Mucosa of gallbladder (tissue), 1 donor: ENCODE results near the gene SRCIN1. TPM values are rescaled to one million over a fixed set of nuclear protein-coding genes. Genes with fewer than 3 reads are reported as not detected.
"Not testable (repeated sequence)": the region's sequence is repeated elsewhere in the genome, so short reads cannot be mapped to it uniquely, and the experiment has no call there.

Source experiments
- DNase-seq: peaks from one replicate; pipeline ENCODE4 v3.0.0-alpha.2; 2020; ENCODE audit warnings: low spot score
- total RNA-seq: library from RNA; stranded (reverse); gene quantifications from one replicate; pipeline ENCODE4 v1.2.1, GENCODE V29; 2021
- donor health status: DM: no; HTN: no; CAD: no.

The SRCIN1 gene, protein sequence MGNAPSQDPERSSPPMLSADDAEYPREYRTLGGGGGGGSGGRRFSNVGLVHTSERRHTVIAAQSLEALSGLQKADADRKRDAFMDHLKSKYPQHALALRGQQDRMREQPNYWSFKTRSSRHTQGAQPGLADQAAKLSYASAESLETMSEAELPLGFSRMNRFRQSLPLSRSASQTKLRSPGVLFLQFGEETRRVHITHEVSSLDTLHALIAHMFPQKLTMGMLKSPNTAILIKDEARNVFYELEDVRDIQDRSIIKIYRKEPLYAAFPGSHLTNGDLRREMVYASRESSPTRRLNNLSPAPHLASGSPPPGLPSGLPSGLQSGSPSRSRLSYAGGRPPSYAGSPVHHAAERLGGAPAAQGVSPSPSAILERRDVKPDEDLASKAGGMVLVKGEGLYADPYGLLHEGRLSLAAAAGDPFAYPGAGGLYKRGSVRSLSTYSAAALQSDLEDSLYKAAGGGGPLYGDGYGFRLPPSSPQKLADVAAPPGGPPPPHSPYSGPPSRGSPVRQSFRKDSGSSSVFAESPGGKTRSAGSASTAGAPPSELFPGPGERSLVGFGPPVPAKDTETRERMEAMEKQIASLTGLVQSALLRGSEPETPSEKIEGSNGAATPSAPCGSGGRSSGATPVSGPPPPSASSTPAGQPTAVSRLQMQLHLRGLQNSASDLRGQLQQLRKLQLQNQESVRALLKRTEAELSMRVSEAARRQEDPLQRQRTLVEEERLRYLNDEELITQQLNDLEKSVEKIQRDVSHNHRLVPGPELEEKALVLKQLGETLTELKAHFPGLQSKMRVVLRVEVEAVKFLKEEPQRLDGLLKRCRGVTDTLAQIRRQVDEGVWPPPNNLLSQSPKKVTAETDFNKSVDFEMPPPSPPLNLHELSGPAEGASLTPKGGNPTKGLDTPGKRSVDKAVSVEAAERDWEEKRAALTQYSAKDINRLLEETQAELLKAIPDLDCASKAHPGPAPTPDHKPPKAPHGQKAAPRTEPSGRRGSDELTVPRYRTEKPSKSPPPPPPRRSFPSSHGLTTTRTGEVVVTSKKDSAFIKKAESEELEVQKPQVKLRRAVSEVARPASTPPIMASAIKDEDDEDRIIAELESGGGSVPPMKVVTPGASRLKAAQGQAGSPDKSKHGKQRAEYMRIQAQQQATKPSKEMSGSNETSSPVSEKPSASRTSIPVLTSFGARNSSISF
- total RNA-seq: 4.5 TPM

- DNase-seq: no peak
These were observed at the start of gene SRCIN1 for GRCh38 chr17:38605841-38606645. Gene SRCIN1 (minus strand): TSS chr17:38605952. CDS start chr17:38605705, 247 bp downstream.

DNA sequence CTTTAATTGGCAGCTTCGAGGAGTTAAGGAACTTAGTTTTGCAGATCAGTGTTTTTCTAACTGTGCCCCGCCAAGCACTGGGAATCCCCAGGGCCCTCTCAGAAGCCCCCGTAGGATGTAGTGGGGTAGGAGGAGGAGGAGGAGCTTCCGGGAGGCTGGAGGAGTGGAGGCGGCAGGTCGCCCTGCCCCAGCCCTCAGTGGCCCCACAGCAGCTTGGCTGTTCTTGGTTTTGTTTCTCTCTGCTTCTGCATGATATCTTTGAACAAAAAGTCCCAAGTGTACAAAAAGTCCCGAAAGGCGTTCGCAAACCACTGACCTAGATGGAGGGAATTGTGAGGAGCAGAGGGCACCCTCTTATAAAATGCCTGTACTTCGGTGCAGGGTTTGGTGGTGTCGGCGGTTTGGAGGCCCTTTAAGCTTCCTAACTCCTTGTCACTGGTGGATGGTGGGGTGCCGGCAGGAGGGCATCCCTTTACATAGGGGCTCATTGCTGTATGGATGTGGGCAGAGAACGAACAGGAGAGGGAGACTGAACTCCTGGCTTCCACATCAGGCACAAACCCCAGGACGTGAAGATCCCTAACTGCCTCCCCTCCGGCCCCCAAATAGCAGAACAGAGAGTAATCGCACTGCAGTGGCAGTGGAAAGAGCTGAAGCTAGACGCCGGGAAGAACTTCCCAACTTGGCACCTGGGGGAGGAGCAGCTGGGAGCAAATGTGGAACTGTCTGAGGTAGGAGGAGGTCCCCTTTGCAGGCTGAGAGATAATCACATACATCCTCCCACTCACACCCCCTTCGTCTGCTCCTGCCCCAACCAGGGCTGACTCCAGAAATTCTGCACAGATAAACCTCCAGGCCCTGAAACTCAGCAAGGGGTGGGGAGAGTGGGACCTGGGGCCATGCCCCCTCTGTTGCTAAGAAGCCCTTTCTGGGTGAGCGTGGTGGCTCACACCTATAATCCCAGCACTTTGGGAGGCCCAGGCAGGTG lies 49.0 kb upstream of the SRCIN1 start:
- DNase-seq: no peak

- DNase-seq: no peak
These were observed 47.9 kb upstream of the SRCIN1 start for GRCh38 chr17:38653679-38654078.

DNA sequence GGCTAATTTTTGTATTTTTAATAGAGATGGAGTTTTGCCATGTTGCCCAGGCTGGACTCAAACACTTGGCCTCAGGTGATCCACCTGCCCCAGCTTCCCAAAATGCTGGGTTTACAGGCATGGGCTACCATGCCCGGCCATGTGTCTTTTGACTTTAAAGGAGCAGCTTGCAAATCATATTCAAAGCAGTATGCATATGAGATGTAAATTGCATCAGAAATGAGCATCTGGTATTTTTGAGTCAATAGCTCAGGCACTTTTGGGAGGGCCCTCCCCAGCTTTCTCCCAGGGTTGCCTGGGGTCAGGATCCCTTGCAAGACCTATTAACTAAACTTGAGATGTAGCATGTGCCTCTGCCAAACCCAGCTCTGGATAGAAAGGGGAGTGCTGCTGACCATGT lies 47.5 kb upstream of the SRCIN1 start:
- DNase-seq: no peak

- not testable (repeated sequence) for DNase-seq
These were observed 45.0 kb upstream of the SRCIN1 start for GRCh38 chr17:38650653-38651173.

DNA sequence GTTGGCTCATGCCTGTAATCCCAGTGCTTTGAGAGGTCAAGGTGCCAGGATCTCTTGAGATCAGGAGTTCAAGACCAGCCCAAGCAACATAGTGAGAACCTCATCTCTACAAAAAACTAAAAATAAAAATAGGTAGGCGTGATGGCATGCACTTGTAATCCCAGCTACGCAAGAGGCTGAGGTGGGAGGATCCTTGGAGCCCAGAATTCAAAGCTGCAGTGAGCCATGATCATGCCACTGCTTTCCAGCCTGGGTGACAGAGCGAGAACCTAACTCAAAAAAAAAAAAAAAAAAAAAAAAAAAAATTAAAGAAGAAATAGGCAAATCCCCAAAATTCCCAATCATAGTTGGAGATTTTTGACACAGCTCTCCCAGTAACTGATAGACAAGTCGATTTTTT lies 32.2 kb upstream of the SRCIN1 start:
- DNase-seq: no peak

GRCh38 chr17:38636054-38636453 lies 30.3 kb upstream of the SRCIN1 start:
- DNase-seq: no peak

GRCh38 chr17:38632334-38632733 lies 26.6 kb upstream of the SRCIN1 start:
- DNase-seq: no peak

DNA sequence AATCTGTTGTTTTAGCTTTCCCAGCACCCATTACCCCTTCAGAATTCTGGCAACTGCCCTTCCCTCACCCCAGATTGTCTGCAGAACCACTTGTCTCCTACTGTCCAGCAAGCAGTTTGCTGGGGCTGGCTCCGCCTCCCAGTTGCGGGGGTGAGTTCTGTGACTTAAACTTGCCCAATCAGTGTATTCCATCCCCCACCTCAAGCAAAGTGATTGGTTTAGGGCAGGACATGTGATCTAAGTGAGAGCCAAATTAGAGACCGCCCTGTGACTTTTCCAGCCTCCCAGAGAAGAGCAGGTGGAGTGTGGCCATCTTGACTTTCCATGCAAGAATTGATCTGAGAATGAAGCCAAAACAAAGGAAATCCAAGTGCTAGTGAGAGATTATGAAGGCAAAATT lies 22.7 kb upstream of the SRCIN1 start:
- DNase-seq: no peak

- no peak for DNase-seq
These were observed 22.2 kb upstream of the SRCIN1 start for GRCh38 chr17:38627957-38628356.

- DNase-seq: not testable (repeated sequence)
These were observed 21.0 kb upstream of the SRCIN1 start for GRCh38 chr17:38626606-38627226.

- no peak for DNase-seq
These were observed 19.7 kb upstream of the SRCIN1 start for GRCh38 chr17:38625482-38625881.

DNA sequence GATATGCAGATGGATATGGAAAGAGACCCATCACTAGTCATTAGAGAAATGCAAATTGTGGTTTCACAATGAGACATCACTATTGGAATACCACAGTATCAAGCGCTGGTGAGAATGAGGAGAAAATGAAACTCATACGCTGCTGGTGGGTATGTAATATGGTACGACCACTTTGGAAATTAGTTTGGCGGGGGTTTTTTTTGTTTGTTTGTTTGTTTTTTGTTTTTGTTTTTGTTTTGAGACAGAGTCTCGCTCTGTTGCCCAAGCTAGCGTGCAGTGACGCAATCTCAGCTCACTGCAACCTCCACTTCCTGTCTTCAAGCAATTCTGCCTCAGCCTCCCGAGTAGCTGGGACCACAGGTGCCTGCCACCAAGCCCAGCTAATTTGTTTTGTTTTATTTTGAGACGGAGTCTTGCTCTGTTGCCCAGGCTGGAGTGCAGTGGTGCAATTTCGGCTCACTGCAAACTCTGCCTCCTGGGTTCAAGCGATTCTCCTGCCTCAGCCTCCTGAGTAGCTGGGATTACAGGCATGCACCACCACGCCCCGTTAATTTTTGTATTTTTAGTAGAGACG lies 19.1 kb upstream of the SRCIN1 start:
- DNase-seq: not testable (repeated sequence)

DNA sequence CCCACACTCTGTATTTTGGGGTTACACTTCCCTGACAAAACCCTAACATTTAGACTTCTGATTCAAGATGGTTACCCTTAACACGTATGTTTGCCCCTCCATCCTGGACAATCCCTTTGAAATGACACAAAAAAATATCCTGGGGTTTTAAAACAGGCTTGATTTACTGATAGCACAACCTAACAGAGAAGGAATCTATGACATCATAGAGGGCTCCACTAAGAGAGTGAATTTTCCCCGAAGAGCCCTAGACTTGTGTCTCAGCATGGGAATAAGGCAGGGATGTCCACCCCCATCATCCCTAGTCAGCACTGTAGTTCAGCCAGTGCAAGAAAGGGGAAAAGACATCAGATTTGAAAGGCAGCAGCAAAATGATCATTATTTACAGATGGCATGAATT lies 15.8 kb upstream of the SRCIN1 start:
- no peak for DNase-seq

GRCh38 chr17:38620551-38621277 lies 15.0 kb upstream of the SRCIN1 start:
- DNase-seq: no peak

GRCh38 chr17:38619937-38620550 lies 14.3 kb upstream of the SRCIN1 start:
- no peak for DNase-seq

GRCh38 chr17:38619451-38619795 lies 13.7 kb upstream of the SRCIN1 start:
- no peak for DNase-seq
